IMR-90 (cell line): ENCODE measurements around the gene AMOTL1. TPM values are rescaled to one million over a fixed set of nuclear protein-coding genes. Genes with fewer than 3 reads are reported as not detected.
A peak's percentile ranks its signal among the peaks of the same experiment; 100 is the strongest.

Source experiments
- ATAC-seq: fragments of 200-7000 bp; cut with Tn5 transposase; 2 replicates; pipeline ENCODE4 v1.9.1; 2020; ENCODE audit warnings: low read depth, mild to moderate bottlenecking, moderate library complexity
- BruUV-seq: library from RNA; stranded (reverse); fragments of 400-500 nt; replicated peaks from 2 replicates; lab custom pipeline; 2021; lab: Mats Ljungman, UMichigan
- CTCF ChIA-PET: fragments of 300-600 bp; formaldehyde crosslinking; extraction: SDS; loops from one replicate; lab custom pipeline; 2021; ENCODE audit warnings: antibody characterized with exemption; lab: Yijun Ruan, JAX
- POLR2A ChIA-PET: fragments of 300-600 bp; sonication (Branson Sonifier 250); formaldehyde crosslinking; loops from one replicate; lab custom pipeline; 2022; ENCODE audit warnings: antibody characterized with exemption; ENCODE audit not compliant: unreplicated experiment; lab: Charles Lee
- DNase-seq: peaks from one replicate; pipeline ENCODE4 v3.0.0; 2013
- H2AFZ ChIP-seq: replicated peaks from 2 replicates; pipeline ENCODE3; 2013; ENCODE audit warnings: low read length, mild to moderate bottlenecking; ENCODE audit not compliant: poor library complexity
- H2AK5ac ChIP-seq: 2 replicates; pipeline ENCODE4 v1.6.1; 2013; ENCODE audit warnings: low read depth, low read length, inconsistent platforms
- H2AK9ac ChIP-seq: replicated peaks from 2 replicates; pipeline ENCODE3; 2013; ENCODE audit warnings: mild to moderate bottlenecking, low read depth, low read length, moderate library complexity; ENCODE audit not compliant: poor library complexity
- H2BK120ac ChIP-seq: 2 replicates; pipeline ENCODE4 v1.6.1; 2013; ENCODE audit warnings: low read depth, low read length, inconsistent platforms
- H2BK15ac ChIP-seq: 3 replicates; pipeline ENCODE4 v1.6.1; 2013; ENCODE audit warnings: low read depth, low read length, inconsistent platforms
- H2BK20ac ChIP-seq: 2 replicates; pipeline ENCODE4 v1.6.1; 2013; ENCODE audit warnings: low read depth, mild to moderate bottlenecking, inconsistent platforms, low read length, moderate library complexity
- H2BK5ac ChIP-seq: 2 replicates; pipeline ENCODE4 v1.6.1; 2013; ENCODE audit warnings: mild to moderate bottlenecking, low read depth, low read length, inconsistent platforms; ENCODE audit not compliant: poor library complexity, severe bottlenecking
- H3K14ac ChIP-seq: replicated peaks from 2 replicates; pipeline ENCODE4 v1.6.1; 2013; ENCODE audit warnings: low read depth, low read length, inconsistent platforms
- H3K18ac ChIP-seq: 2 replicates; pipeline ENCODE4 v1.6.1; 2013; ENCODE audit warnings: low read depth, low read length, control low read depth
- H3K23ac ChIP-seq: 2 replicates; pipeline ENCODE4 v1.6.1; 2013; ENCODE audit warnings: low read depth, low read length, inconsistent platforms
- H3K27ac ChIP-seq: 2 replicates; pipeline ENCODE4 v1.5.1; 2013; ENCODE audit warnings: mild to moderate bottlenecking, control low read depth, low read length; ENCODE audit not compliant: insufficient read depth
- H3K27me3 ChIP-seq: 2 replicates; pipeline ENCODE4 v1.6.1; 2013; ENCODE audit warnings: low read length; ENCODE audit not compliant: control insufficient read depth, insufficient read depth
- H3K36me3 ChIP-seq: 2 replicates; pipeline ENCODE4 v1.6.1; 2013; ENCODE audit warnings: low read length, mixed read lengths; ENCODE audit not compliant: control insufficient read depth, insufficient read depth
- H3K4ac ChIP-seq: 2 replicates; pipeline ENCODE4 v1.6.1; 2013; ENCODE audit warnings: low read depth, low read length, inconsistent platforms
- H3K4me1 ChIP-seq: 2 replicates; pipeline ENCODE4 v1.6.1; 2013; ENCODE audit warnings: low read length, mixed read lengths; ENCODE audit not compliant: control insufficient read depth, insufficient read depth
- H3K4me2 ChIP-seq: 2 replicates; pipeline ENCODE4 v1.6.1; 2013; ENCODE audit warnings: low read depth, mild to moderate bottlenecking, control low read depth, low read length, moderate library complexity
- H3K4me3 ChIP-seq: 2 replicates; pipeline ENCODE4 v1.5.1; 2013; ENCODE audit warnings: low read depth, mild to moderate bottlenecking, control low read depth, low read length, moderate library complexity; ENCODE audit not compliant: insufficient read depth
- H3K56ac ChIP-seq: 2 replicates; pipeline ENCODE4 v1.6.1; 2013; ENCODE audit warnings: low read length, inconsistent platforms; ENCODE audit not compliant: insufficient read depth; ENCODE audit errors: extremely low read depth
- H3K79me1 ChIP-seq, 2 experiments: 2 replicates each; pipeline ENCODE4 v1.6.1; 2013; ENCODE audit warnings: low read length in 2 of 2, inconsistent platforms in 1 of 2, low read depth in 1 of 2
- H3K9ac ChIP-seq: 2 replicates; pipeline ENCODE4 v1.6.1; 2013; ENCODE audit warnings: low read depth, low read length, control low read depth
- H3K9me1 ChIP-seq: 2 replicates; pipeline ENCODE4 v1.6.1; 2013; ENCODE audit warnings: low read length, inconsistent platforms; ENCODE audit not compliant: insufficient read depth
- H3K9me3 ChIP-seq: 2 replicates; pipeline ENCODE4 v1.6.1; 2013; ENCODE audit warnings: low read length; ENCODE audit not compliant: control insufficient read depth, insufficient read depth
- H4K20me1 ChIP-seq: 2 replicates; pipeline ENCODE4 v1.6.1; 2013; ENCODE audit warnings: low read length, inconsistent platforms; ENCODE audit not compliant: insufficient read depth
- H4K5ac ChIP-seq: 2 replicates; pipeline ENCODE4 v1.6.1; 2013; ENCODE audit warnings: mild to moderate bottlenecking, low read depth, low read length, control low read depth
- H4K8ac ChIP-seq, 2 experiments: 2 replicates each; pipeline ENCODE4 v1.6.1; 2013; ENCODE audit warnings: low read depth in 2 of 2, low read length in 2 of 2, control low read depth in 1 of 2, inconsistent platforms in 1 of 2
- H4K91ac ChIP-seq: 2 replicates; pipeline ENCODE4 v1.6.1; 2013; ENCODE audit warnings: low read depth, low read length, inconsistent platforms; ENCODE audit not compliant: insufficient read depth
- BHLHE40 ChIP-seq: fragments of 150-350 bp; IDR thresholded peaks from 2 replicates; pipeline ENCODE4 v1.6.1; 2016; ENCODE audit warnings: mild to moderate bottlenecking, low read depth, low read length
- CEBPB ChIP-seq: IDR thresholded peaks from 2 replicates; pipeline ENCODE4 v1.6.1; 2012; ENCODE audit warnings: low read depth, low read length, improper control_type of control experiment
- CHD1 ChIP-seq: IDR thresholded peaks from 2 replicates; pipeline ENCODE4 v1.6.1; 2012; ENCODE audit warnings: low read depth, low read length, improper control_type of control experiment
- ELK1 ChIP-seq: fragments of 150-350 bp; IDR thresholded peaks from 2 replicates; pipeline ENCODE4 v1.6.1; 2016; ENCODE audit warnings: low read depth, mild to moderate bottlenecking, low read length, moderate library complexity, borderline replicate concordance
- FOS ChIP-seq: fragments of 150-350 bp; IDR thresholded peaks from 2 replicates; pipeline ENCODE4 v1.6.1; 2016; ENCODE audit warnings: low read depth, low read length
- MAFK ChIP-seq: IDR thresholded peaks from 2 replicates; pipeline ENCODE4 v1.6.1; 2012; ENCODE audit warnings: low read depth, low read length, improper control_type of control experiment
- MXI1 ChIP-seq: IDR thresholded peaks from 2 replicates; pipeline ENCODE4 v1.6.1; 2012; ENCODE audit warnings: low read depth, mild to moderate bottlenecking, low read length, moderate library complexity, borderline replicate concordance
- POLR2A ChIP-seq: IDR thresholded peaks from 2 replicates; pipeline ENCODE4 v1.6.1; 2012; ENCODE audit warnings: mild to moderate bottlenecking, low read depth, low read length
- RFX5 ChIP-seq: IDR thresholded peaks from 2 replicates; pipeline ENCODE4 v1.8.0; 2012; ENCODE audit warnings: low read depth, mild to moderate bottlenecking, low read length, moderate library complexity
- SMC3 ChIP-seq: fragments of 150-350 bp; IDR thresholded peaks from 2 replicates; pipeline ENCODE4 v1.6.1; 2016; ENCODE audit warnings: low read depth, mild to moderate bottlenecking, antibody characterized with exemption, low read length, moderate library complexity
- WGBS, 2 experiments: methylation state at CpG; one replicate each; pipeline versions ENCODE4 v1.1.5 to v1.1.7; 2013; ENCODE audit warnings: missing lambda C conversion rate in 2 of 2; ENCODE audit not compliant: insufficient read length in 1 of 2; ENCODE audit errors: extremely low coverage in 2 of 2; 5-methylcytosine and 5-hydroxymethylcytosine counted together
- dilution Hi-C: fragments of 300-500 bp; cut with HindIII; formaldehyde crosslinking; loops from one replicate; pipeline ENCODE4 v1.14.3; 2018; ENCODE audit warnings: low sequenced_read_pairs; ENCODE audit not compliant: unreplicated experiment
- in situ Hi-C: fragments of 300-500 bp; cut with MboI; formaldehyde crosslinking; loops from 3 replicates; pipeline ENCODE4 v1.14.3; 2019; ENCODE audit warnings: low sequenced_read_pairs, inconsistent platforms, mixed read lengths
- intact Hi-C: fragments of 100-400 bp; cut with micrococcal nuclease; formaldehyde crosslinking; loops from 2 replicates; pipeline ENCODE4 v1.10.0; 2022
- polyA plus RNA-seq, 3 experiments: library from polyadenylated mRNA; depleted of rRNA; stranded (reverse); fragments of >200 nt; gene quantifications; 2 replicates each; pipeline ENCODE4 v1.2.3, GENCODE V29; 2012; ENCODE audit warnings: low replicate concordance in 1 of 3
- total RNA-seq: library from RNA; depleted of rRNA; stranded (reverse); fragments of >200 nt; gene quantifications from 2 replicates; pipeline ENCODE4 v1.2.3, GENCODE V29; 2012
- TF ChIP-seq, protein P1 (sequence below): conservative IDR thresholded peaks from 2 replicates; pipeline ENCODE4 v1.5.1; 2012; ENCODE audit warnings: mild to moderate bottlenecking, low read depth, low read length, improper control_type of control experiment
- TF ChIP-seq, protein P2 (sequence below): fragments of 150-350 bp; IDR thresholded peaks from 2 replicates; pipeline ENCODE4 v1.6.1; 2017; ENCODE audit warnings: mild to moderate bottlenecking, antibody characterized with exemption, low read length, low read depth

AMOTL1 gene
- total and polyA plus RNA-seq, 2 of the 4 experiments (the other 2 are of a cell fraction) = 18.6 to 49.5 TPM

DNA sequence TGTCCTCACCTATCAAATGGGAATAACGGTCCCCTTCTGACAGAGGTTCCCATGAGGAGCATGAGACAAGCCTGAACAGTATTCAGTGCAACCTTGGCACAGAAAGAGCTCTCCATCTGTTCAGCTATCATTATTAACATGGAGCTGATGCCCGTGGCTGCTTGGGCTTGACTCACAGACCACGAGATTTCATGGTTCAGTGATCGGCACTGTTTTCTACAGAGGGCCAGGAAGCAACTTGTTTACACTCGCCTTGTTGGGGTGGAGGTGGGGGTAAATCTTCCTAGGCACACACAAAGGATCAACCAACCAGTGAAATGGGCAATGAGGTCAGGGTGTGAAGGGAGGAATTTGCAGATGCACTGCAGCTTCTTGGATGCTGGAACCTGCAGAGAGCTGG, 117.0 kb downstream of the AMOTL1 start:
- no peaks in the 10 kb centered on the region for H3K9me3 ChIP-seq
- no peak overlapping the region for H3K56ac ChIP-seq
- intact Hi-C loops (no loop called here), in situ Hi-C loops (no loop called here), dilution Hi-C loops (no loop called here)
- H3K4me1 ChIP-seq = no peaks in the 10 kb centered on the region
- CTCF ChIA-PET = no interaction called here
- no peak overlapping the region for H2BK15ac ChIP-seq
- POLR2A ChIA-PET = no interaction called here
- H2AK9ac ChIP-seq = no peak overlapping the region
- H3K9me1 ChIP-seq = peaks cover 13% of the 10 kb centered on the region; the same call in 1 of the 2 replicates
- H3K27ac ChIP-seq = no peak overlapping the region
- no peak overlapping the region for H3K14ac ChIP-seq
- H3K4me3 ChIP-seq = no peak overlapping the region
- TF ChIP-seq, protein P1, sequence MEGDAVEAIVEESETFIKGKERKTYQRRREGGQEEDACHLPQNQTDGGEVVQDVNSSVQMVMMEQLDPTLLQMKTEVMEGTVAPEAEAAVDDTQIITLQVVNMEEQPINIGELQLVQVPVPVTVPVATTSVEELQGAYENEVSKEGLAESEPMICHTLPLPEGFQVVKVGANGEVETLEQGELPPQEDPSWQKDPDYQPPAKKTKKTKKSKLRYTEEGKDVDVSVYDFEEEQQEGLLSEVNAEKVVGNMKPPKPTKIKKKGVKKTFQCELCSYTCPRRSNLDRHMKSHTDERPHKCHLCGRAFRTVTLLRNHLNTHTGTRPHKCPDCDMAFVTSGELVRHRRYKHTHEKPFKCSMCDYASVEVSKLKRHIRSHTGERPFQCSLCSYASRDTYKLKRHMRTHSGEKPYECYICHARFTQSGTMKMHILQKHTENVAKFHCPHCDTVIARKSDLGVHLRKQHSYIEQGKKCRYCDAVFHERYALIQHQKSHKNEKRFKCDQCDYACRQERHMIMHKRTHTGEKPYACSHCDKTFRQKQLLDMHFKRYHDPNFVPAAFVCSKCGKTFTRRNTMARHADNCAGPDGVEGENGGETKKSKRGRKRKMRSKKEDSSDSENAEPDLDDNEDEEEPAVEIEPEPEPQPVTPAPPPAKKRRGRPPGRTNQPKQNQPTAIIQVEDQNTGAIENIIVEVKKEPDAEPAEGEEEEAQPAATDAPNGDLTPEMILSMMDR = no peak
- no peak for TF ChIP-seq FOS
- TF ChIP-seq RFX5 = no peak
- no peak for TF ChIP-seq ELK1
- TF ChIP-seq MAFK = no peak
- TF ChIP-seq MXI1 = no peak
- TF ChIP-seq SMC3 = no peak
- TF ChIP-seq, protein P2, sequence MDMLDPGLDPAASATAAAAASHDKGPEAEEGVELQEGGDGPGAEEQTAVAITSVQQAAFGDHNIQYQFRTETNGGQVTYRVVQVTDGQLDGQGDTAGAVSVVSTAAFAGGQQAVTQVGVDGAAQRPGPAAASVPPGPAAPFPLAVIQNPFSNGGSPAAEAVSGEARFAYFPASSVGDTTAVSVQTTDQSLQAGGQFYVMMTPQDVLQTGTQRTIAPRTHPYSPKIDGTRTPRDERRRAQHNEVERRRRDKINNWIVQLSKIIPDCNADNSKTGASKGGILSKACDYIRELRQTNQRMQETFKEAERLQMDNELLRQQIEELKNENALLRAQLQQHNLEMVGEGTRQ = no peak
- TF ChIP-seq BHLHE40 = no peak
- TF ChIP-seq CHD1 = no peak
- no peak for TF ChIP-seq CEBPB
- no peak for TF ChIP-seq POLR2A
- H3K4me2 ChIP-seq = no peak overlapping the region
- H3K4ac ChIP-seq = no peak overlapping the region
- no peak overlapping the region for H3K18ac ChIP-seq
- BruUV-seq = no TSS peak
- H4K5ac ChIP-seq = no peak overlapping the region
- ATAC-seq (no peak), DNase-seq (no peak)
- WGBS, 2 experiments = no CpG with 5 or more reads among the region's 5 CpGs
- H3K27me3 ChIP-seq = no peaks in the 10 kb centered on the region
- 0 out of 2 replicates have a peak overlapping the region, but pooled peaks have one; percentile 15 for H3K23ac ChIP-seq
- H4K8ac ChIP-seq = no peak overlapping the region
- H2BK20ac ChIP-seq = no peak overlapping the region
- no peak overlapping the region for H4K91ac ChIP-seq
- no peaks in the 10 kb centered on the region for H4K20me1 ChIP-seq
- no peak overlapping the region for H2BK5ac ChIP-seq
- H2AFZ ChIP-seq = no peak overlapping the region
- no peak overlapping the region for H2AK5ac ChIP-seq
- H3K79me1 ChIP-seq = peaks cover 0 to 22% of the 10 kb centered on the region in 2 experiments; a peak in 2 of 4 replicates
- H3K36me3 ChIP-seq = peaks cover 34% of the 10 kb centered on the region
- H2BK120ac ChIP-seq = no peak overlapping the region
- no peak overlapping the region for H3K9ac ChIP-seq
